ENCODE measurements around the gene PAX2.

DNA sequence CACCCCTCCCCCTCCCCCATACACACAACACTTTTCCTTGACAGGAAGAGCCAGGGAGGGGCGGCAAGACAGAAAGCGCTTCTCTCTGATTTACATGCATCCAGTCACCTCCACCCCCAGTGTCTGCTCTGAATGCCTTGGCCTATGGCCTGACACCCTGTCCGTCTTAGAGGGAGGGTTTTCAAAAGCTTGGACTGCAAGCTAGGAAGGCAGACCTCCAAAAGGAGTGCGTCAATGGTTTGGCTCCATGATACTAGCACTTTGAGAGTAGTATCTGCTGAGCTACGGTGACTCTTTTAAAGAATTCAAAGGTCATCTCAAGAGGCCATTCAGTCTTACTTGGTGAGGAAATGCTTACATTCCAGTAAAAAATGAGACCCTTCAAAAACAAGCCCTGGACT, 20.3 kb upstream of the PAX2 start:
- TF ChIP-seq, protein P1, sequence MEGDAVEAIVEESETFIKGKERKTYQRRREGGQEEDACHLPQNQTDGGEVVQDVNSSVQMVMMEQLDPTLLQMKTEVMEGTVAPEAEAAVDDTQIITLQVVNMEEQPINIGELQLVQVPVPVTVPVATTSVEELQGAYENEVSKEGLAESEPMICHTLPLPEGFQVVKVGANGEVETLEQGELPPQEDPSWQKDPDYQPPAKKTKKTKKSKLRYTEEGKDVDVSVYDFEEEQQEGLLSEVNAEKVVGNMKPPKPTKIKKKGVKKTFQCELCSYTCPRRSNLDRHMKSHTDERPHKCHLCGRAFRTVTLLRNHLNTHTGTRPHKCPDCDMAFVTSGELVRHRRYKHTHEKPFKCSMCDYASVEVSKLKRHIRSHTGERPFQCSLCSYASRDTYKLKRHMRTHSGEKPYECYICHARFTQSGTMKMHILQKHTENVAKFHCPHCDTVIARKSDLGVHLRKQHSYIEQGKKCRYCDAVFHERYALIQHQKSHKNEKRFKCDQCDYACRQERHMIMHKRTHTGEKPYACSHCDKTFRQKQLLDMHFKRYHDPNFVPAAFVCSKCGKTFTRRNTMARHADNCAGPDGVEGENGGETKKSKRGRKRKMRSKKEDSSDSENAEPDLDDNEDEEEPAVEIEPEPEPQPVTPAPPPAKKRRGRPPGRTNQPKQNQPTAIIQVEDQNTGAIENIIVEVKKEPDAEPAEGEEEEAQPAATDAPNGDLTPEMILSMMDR (IDR thresholded peaks at IDR 0.05) = no peak
- TF ChIP-seq POLR2AphosphoS5 (IDR thresholded peaks at IDR 0.05) (no peak), POLR2A (IDR thresholded peaks at IDR 0.05; ENCODE audit: low read depth) (no peak), EP300 (IDR thresholded peaks at IDR 0.05) (no peak)
